Measurements from ENCODE around the gene COQ3. TPM values are rescaled to one million over a fixed set of nuclear protein-coding genes. Genes with fewer than 3 reads are reported as not detected.
A peak's percentile ranks its signal among the peaks of the same experiment; 100 is the strongest.

Gene COQ3
- total and polyA plus RNA-seq, 2 of the 4 experiments (the other 2 are of a cell fraction) = 8.2 to 8.9 TPM

GRCh38 chr6:99393366-99393697, 663 bp downstream of the COQ3 start:
- H2AK9ac ChIP-seq (replicated peaks; ENCODE audit: low read depth, low read length, poor library complexity) = no peak overlapping the region
- no peak overlapping the region for H2BK120ac ChIP-seq (ENCODE audit: low read depth, low read length)
- no peaks in the 10 kb centered on the region for H4K20me1 ChIP-seq (ENCODE audit: insufficient read depth, low read length)
- peak overlapping the region; percentile 64 to 99; a peak in 3 of 4 replicates for H4K8ac ChIP-seq (ENCODE audit: low read depth in 2 of 2, low read length in 2 of 2)
- BruUV-seq (replicated peaks) = no TSS peak
- H3K4ac ChIP-seq (ENCODE audit: low read depth, low read length) = 0 out of 2 replicates have a peak overlapping the region, but pooled peaks have one; percentile 95
- H3K23ac ChIP-seq (ENCODE audit: low read depth, low read length) = 0 out of 2 replicates have a peak overlapping the region, but pooled peaks have one; percentile 10
- WGBS, 2 experiments (ENCODE audit: extremely low coverage in 2 of 2, insufficient read length in 1 of 2) = no CpG with 5 or more reads among the region's 2 CpGs
- H2BK15ac ChIP-seq (ENCODE audit: low read depth, low read length) = no peak overlapping the region
- H2BK5ac ChIP-seq (ENCODE audit: low read depth, low read length, poor library complexity, severe bottlenecking) = peak overlapping the region; percentile 66
- H3K4me3 ChIP-seq (ENCODE audit: insufficient read depth, low read depth, low read length) = peak overlapping the region; percentile 60
- peak overlapping the region; percentile 98 for H2AFZ ChIP-seq (replicated peaks; ENCODE audit: low read length, poor library complexity)
- POLR2A ChIA-PET (ENCODE audit: unreplicated experiment) = interaction anchor here (0.8 to 1.0 kb wide), 2 partner anchors 32 to 46 kb away, joined by 3 to 12 read pairs; partner anchors contain the start of gene PNISR
- H3K9ac ChIP-seq (ENCODE audit: low read depth, low read length) = peak overlapping the region; percentile 87
- no peaks in the 10 kb centered on the region for H3K27me3 ChIP-seq (ENCODE audit: control insufficient read depth, insufficient read depth, low read length)
- H3K14ac ChIP-seq (replicated peaks; ENCODE audit: low read depth, low read length) = 0 out of 2 replicates have a peak overlapping the region, but pooled peaks have one; percentile 92
- H3K56ac ChIP-seq (ENCODE audit: extremely low read depth, insufficient read depth, low read length) = peak overlapping the region; percentile 82
- dilution Hi-C loops (cut with HindIII; ENCODE audit: low sequenced_read_pairs, unreplicated experiment) = no loop called here
- H2BK20ac ChIP-seq (ENCODE audit: low read depth, low read length) = no peak overlapping the region
- no peak overlapping the region for H4K5ac ChIP-seq (ENCODE audit: low read depth, low read length)
- TF ChIP-seq MAZ (IDR thresholded peaks at IDR 0.05; ENCODE audit: borderline replicate concordance, low read depth, low read length) (no peak), NFE2L2 (IDR thresholded peaks at IDR 0.05; ENCODE audit: low read depth, low read length) (no peak), RAD21 (IDR thresholded peaks at IDR 0.05; ENCODE audit: low read length) (no peak), POLR2A (IDR thresholded peaks at IDR 0.05; ENCODE audit: low read depth, low read length) (no peak), MXI1 (IDR thresholded peaks at IDR 0.05; ENCODE audit: borderline replicate concordance, low read depth, low read length) (no peak), FOS (IDR thresholded peaks at IDR 0.05; ENCODE audit: low read depth, low read length) (no peak)
- TF ChIP-seq, protein P1, sequence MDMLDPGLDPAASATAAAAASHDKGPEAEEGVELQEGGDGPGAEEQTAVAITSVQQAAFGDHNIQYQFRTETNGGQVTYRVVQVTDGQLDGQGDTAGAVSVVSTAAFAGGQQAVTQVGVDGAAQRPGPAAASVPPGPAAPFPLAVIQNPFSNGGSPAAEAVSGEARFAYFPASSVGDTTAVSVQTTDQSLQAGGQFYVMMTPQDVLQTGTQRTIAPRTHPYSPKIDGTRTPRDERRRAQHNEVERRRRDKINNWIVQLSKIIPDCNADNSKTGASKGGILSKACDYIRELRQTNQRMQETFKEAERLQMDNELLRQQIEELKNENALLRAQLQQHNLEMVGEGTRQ (IDR thresholded peaks at IDR 0.05; ENCODE audit: low read depth, low read length) = no peak
- peak overlapping the region; percentile 86 for H3K27ac ChIP-seq (ENCODE audit: insufficient read depth, low read length)
- in situ Hi-C loops (cut with MboI; ENCODE audit: low sequenced_read_pairs) = no loop called here
- H4K91ac ChIP-seq (ENCODE audit: insufficient read depth, low read depth, low read length) = no peak overlapping the region
- intact Hi-C loops (cut with micrococcal nuclease) = loop anchor here (2.0 kb wide), 1 partner anchor 59 kb away; no protein-coding TSS in a partner anchor
- CTCF ChIA-PET = interaction anchor here (1.0 kb wide), 1 partner anchor 63 kb away, joined by 3 read pairs; no protein-coding TSS in a partner anchor
- H3K4me2 ChIP-seq (ENCODE audit: low read depth, low read length) = peak overlapping the region; percentile 74
- no peaks in the 10 kb centered on the region for H3K9me1 ChIP-seq (ENCODE audit: insufficient read depth, low read length)
- no peak overlapping the region for H2AK5ac ChIP-seq (ENCODE audit: low read depth, low read length)
- ATAC-seq (ENCODE audit: low read depth) = peak; percentile 50
- H3K9me3 ChIP-seq (ENCODE audit: control insufficient read depth, insufficient read depth, low read length) = no peaks in the 10 kb centered on the region
- H3K18ac ChIP-seq (ENCODE audit: low read depth, low read length) = no peak overlapping the region
- DNase-seq = no peak
- peaks cover 0 to 3% of the 10 kb centered on the region in 2 experiments; a peak in 2 of 4 replicates for H3K79me1 ChIP-seq (ENCODE audit: low read depth in 1 of 2, low read length in 2 of 2)
- H3K36me3 ChIP-seq (ENCODE audit: control insufficient read depth, insufficient read depth, low read length) = peaks cover 2% of the 10 kb centered on the region; the same call in 1 of the 2 replicates
- no peaks in the 10 kb centered on the region for H3K4me1 ChIP-seq (ENCODE audit: control insufficient read depth, insufficient read depth, low read length)
